NB4 (cell line): ENCODE results near the gene MARCO.

Source experiments
- CTCF ChIP-seq: IDR thresholded peaks from one replicate; pipeline ENCODE4 v1.5.1; 2012; ENCODE audit warnings: low read depth, low read length
- MYC ChIP-seq: IDR thresholded peaks from 2 replicates; pipeline ENCODE4 v1.6.1; 2011; ENCODE audit warnings: low read depth, low read length

- no peak for TF ChIP-seq CTCF
- no peak for TF ChIP-seq MYC
Observed at GRCh38 chr2:118983133-118983532, 41.1 kb downstream of the MARCO start.
